Measurements from ENCODE around the gene PRSS33.

PRSS33 gene

GRCh38 chr16:2767140-2767731, 20.1 kb downstream of the PRSS33 start:
- Histone ChIP-seq H3K9ac (ENCODE audit: low read length) (no peak overlapping the region), H2AFZ (ENCODE audit: low read depth, low read length, severe bottlenecking) (no peak overlapping the region), H3K9me3 (ENCODE audit: insufficient read depth, low read length) (no peaks in the 10 kb centered on the region), H3K4me3 (ENCODE audit: insufficient read depth, low read length, poor library complexity, severe bottlenecking) (no peak overlapping the region), H3K36me3 (ENCODE audit: low read length) (peaks cover 20% of the 10 kb centered on the region), H3K27me3 (ENCODE audit: low read length) (no peaks in the 10 kb centered on the region), H3F3A (ENCODE audit: insufficient read depth) (peaks cover 10% of the 10 kb centered on the region), H3K79me2 (ENCODE audit: insufficient read depth, low read length) (peaks cover 39% of the 10 kb centered on the region), H3K4me2 (ENCODE audit: low read depth, low read length, poor library complexity, severe bottlenecking) (no peak overlapping the region), H3K27ac (ENCODE audit: low read depth, low read length) (no peak overlapping the region), H4K20me1 (ENCODE audit: low read depth, low read length) (peaks cover 3% of the 10 kb centered on the region; the same call in 1 of the 2 replicates), H3K9me2 (replicated peaks; ENCODE audit: insufficient read depth, low read length) (no peaks in the 10 kb centered on the region)
- TF ChIP-seq CTCF (IDR thresholded peaks at IDR 0.05; ENCODE audit: insufficient read depth, low read length, poor library complexity, severe bottlenecking) = no peak
- TF ChIP-seq EZH2phosphoT487 (conservative IDR thresholded peaks at IDR 0.05; ENCODE audit: low read length) = no peak

GRCh38 chr16:2766430-2767139, 20.8 kb downstream of the PRSS33 start:
- Histone ChIP-seq H4K20me1 (ENCODE audit: low read depth, low read length) (peaks cover 3% of the 10 kb centered on the region; the same call in 1 of the 2 replicates), H3K9me2 (replicated peaks; ENCODE audit: insufficient read depth, low read length) (no peaks in the 10 kb centered on the region), H3K9ac (ENCODE audit: low read length) (no peak overlapping the region), H3K27me3 (ENCODE audit: low read length) (no peaks in the 10 kb centered on the region), H3F3A (ENCODE audit: insufficient read depth) (peaks cover 6% of the 10 kb centered on the region), H3K9me3 (ENCODE audit: insufficient read depth, low read length) (no peaks in the 10 kb centered on the region), H3K36me3 (ENCODE audit: low read length) (peaks cover 26% of the 10 kb centered on the region), H3K27ac (ENCODE audit: low read depth, low read length) (no peak overlapping the region), H3K4me3 (ENCODE audit: insufficient read depth, low read length, poor library complexity, severe bottlenecking) (no peak overlapping the region), H3K79me2 (ENCODE audit: insufficient read depth, low read length) (peaks cover 45% of the 10 kb centered on the region), H2AFZ (ENCODE audit: low read depth, low read length, severe bottlenecking) (no peak overlapping the region), H3K4me2 (ENCODE audit: low read depth, low read length, poor library complexity, severe bottlenecking) (no peak overlapping the region)
- TF ChIP-seq EZH2phosphoT487 (conservative IDR thresholded peaks at IDR 0.05; ENCODE audit: low read length) (no peak), CTCF (IDR thresholded peaks at IDR 0.05; ENCODE audit: insufficient read depth, low read length, poor library complexity, severe bottlenecking) (no peak)

- no peaks in the 10 kb centered on the region for H3K9me3 ChIP-seq (ENCODE audit: insufficient read depth, low read length)
- H3K4me3 ChIP-seq (ENCODE audit: insufficient read depth, low read length, poor library complexity, severe bottlenecking) = no peak overlapping the region
- no peak overlapping the region for H3K4me2 ChIP-seq (ENCODE audit: low read depth, low read length, poor library complexity, severe bottlenecking)
- peaks cover 4% of the 10 kb centered on the region; the same call in 1 of the 2 replicates for H3F3A ChIP-seq (ENCODE audit: insufficient read depth)
- no peak overlapping the region for H3K27ac ChIP-seq (ENCODE audit: low read depth, low read length)
- no peak overlapping the region for H3K9ac ChIP-seq (ENCODE audit: low read length)
- peaks cover 54% of the 10 kb centered on the region for H3K79me2 ChIP-seq (ENCODE audit: insufficient read depth, low read length)
- H3K36me3 ChIP-seq (ENCODE audit: low read length) = peaks cover 35% of the 10 kb centered on the region
- H3K27me3 ChIP-seq (ENCODE audit: low read length) = no peaks in the 10 kb centered on the region
- no peaks in the 10 kb centered on the region for H3K9me2 ChIP-seq (replicated peaks; ENCODE audit: insufficient read depth, low read length)
- TF ChIP-seq EZH2phosphoT487 (conservative IDR thresholded peaks at IDR 0.05; ENCODE audit: low read length) (no peak), CTCF (IDR thresholded peaks at IDR 0.05; ENCODE audit: insufficient read depth, low read length, poor library complexity, severe bottlenecking) (no peak)
- no peak overlapping the region for H2AFZ ChIP-seq (ENCODE audit: low read depth, low read length, severe bottlenecking)
- H4K20me1 ChIP-seq (ENCODE audit: low read depth, low read length) = peaks cover 9% of the 10 kb centered on the region; the same call in 1 of the 2 replicates
Observed at GRCh38 chr16:2765462-2766404, 21.6 kb downstream of the PRSS33 start.

Measured in SU-DHL-6 (cell line).